GM12878 (cell line): Measurements from ENCODE around the gene RNF166. TPM values are rescaled to one million over a fixed set of nuclear protein-coding genes. Genes with fewer than 3 reads are reported as not detected.
A peak's percentile ranks its signal among the peaks of the same experiment; 100 is the strongest.

ENCODE experiments used
- ATAC-seq: fragments of 200-7000 bp; cut with Tn5 transposase; 3 replicates; pipeline ENCODE4 v1.9.1; 2020; ENCODE audit warnings: mild to moderate bottlenecking, moderate library complexity
- BruUV-seq: library from RNA; stranded (reverse); fragments of 400-500 nt; replicated peaks from 2 replicates; lab custom pipeline; 2021; lab: Mats Ljungman, UMichigan
- CTCF ChIA-PET: fragments of 300-600 bp; sonication (Branson Sonifier 250); formaldehyde crosslinking; extraction: SDS; loops from one replicate; lab custom pipeline; 2021; ENCODE audit warnings: inconsistent platforms; lab: Yijun Ruan, JAX
- POLR2A ChIA-PET: fragments of 350-600 bp; formaldehyde crosslinking; extraction: SDS; loops from one replicate; lab custom pipeline; 2021; ENCODE audit warnings: inconsistent platforms; lab: Charles Lee
- RAD21 ChIA-PET: fragments of 300-600 bp; sonication (Branson Sonifier 250); formaldehyde crosslinking; loops from one replicate; lab custom pipeline; 2023; ENCODE audit warnings: antibody characterized with exemption; ENCODE audit not compliant: unreplicated experiment; lab: Charles Lee
- SMC1A ChIA-PET: fragments of 300-600 bp; sonication (Branson Sonifier 250); formaldehyde crosslinking; loops from one replicate; lab custom pipeline; 2023; ENCODE audit not compliant: unreplicated experiment, uncharacterized antibody; lab: Charles Lee
- DNase-seq: peaks from one replicate; pipeline ENCODE4 v3.0.0-alpha.2; 2011; ENCODE audit warnings: low read depth, low spot score
- FAIRE-seq: peaks from 3 replicates; lab custom pipeline; 2011; peaks lifted over from hg19 to GRCh38; lab: Jason Lieb, UNC
- H2AFZ ChIP-seq: 2 replicates; pipeline ENCODE4 v1.6.0; 2011; ENCODE audit warnings: low read depth, low read length, control low read depth; ENCODE audit not compliant: control insufficient read depth
- H3K27ac ChIP-seq: 2 replicates; pipeline ENCODE4 v1.5.1; 2011; ENCODE audit warnings: control low read depth; ENCODE audit not compliant: control insufficient read depth, insufficient read depth
- H3K27me3 ChIP-seq, 2 experiments: replicated peaks in 1 of 2; 2 replicates each; pipeline versions ENCODE4 v1.6.0 to v1.6.1; 2011; ENCODE audit warnings: low read length in 1 of 2; ENCODE audit not compliant: control insufficient read depth in 2 of 2, insufficient read depth in 2 of 2
- H3K36me3 ChIP-seq, 2 experiments: 2 replicates each; pipeline ENCODE4 v1.5.1; 2011; ENCODE audit warnings: low read length in 1 of 2; ENCODE audit not compliant: control insufficient read depth in 2 of 2, insufficient read depth in 2 of 2
- H3K4me1 ChIP-seq: 2 replicates; pipeline ENCODE4 v1.6.1; 2011; ENCODE audit warnings: mild to moderate bottlenecking, low read length, moderate library complexity, mixed read lengths; ENCODE audit not compliant: control insufficient read depth, insufficient read depth
- H3K4me2 ChIP-seq: 2 replicates; pipeline ENCODE4 v1.6.0; 2011; ENCODE audit warnings: control low read depth; ENCODE audit not compliant: control insufficient read depth, insufficient read depth
- H3K4me3 ChIP-seq: fragments of 200-600 bp; sonication (generic); 2 replicates; pipeline ENCODE4 v1.5.1; 2016
- H3K79me2 ChIP-seq: 2 replicates; pipeline ENCODE4 v1.6.0; 2011; ENCODE audit warnings: low read length; ENCODE audit not compliant: control insufficient read depth, insufficient read depth
- H3K9ac ChIP-seq: 2 replicates; pipeline ENCODE4 v1.8.0; 2011; ENCODE audit warnings: low read length, control low read depth, mixed read lengths; ENCODE audit not compliant: control insufficient read depth, insufficient read depth
- H3K9me3 ChIP-seq: replicated peaks from 3 replicates; pipeline ENCODE4 v1.5.1; 2011; ENCODE audit warnings: mild to moderate bottlenecking, low read length; ENCODE audit not compliant: control insufficient read depth, insufficient read depth
- H4K20me1 ChIP-seq: 2 replicates; pipeline ENCODE4 v1.6.0; 2011; ENCODE audit not compliant: control insufficient read depth, insufficient read depth
- BCLAF1 ChIP-seq: fragments of 450-650 bp; IDR thresholded peaks from 2 replicates; pipeline ENCODE4 v1.6.1; 2017; ENCODE audit warnings: antibody characterized with exemption, mild to moderate bottlenecking, moderate library complexity
- CREM ChIP-seq: IDR thresholded peaks from 2 replicates; pipeline ENCODE4 v1.6.1; 2014; ENCODE audit warnings: antibody characterized with exemption, low read depth
- CUX1 ChIP-seq: IDR thresholded peaks from 2 replicates; pipeline ENCODE4 v1.6.1; 2012; ENCODE audit warnings: improper control_type of control experiment, low read depth, low read length; ENCODE audit not compliant: insufficient replicate concordance
- HCFC1 ChIP-seq: fragments of 150-350 bp; IDR thresholded peaks from 2 replicates; pipeline ENCODE4 v1.6.1; 2014; ENCODE audit warnings: low read length
- HDAC2 ChIP-seq: fragments of 200-600 bp; sonication (generic); IDR thresholded peaks from 2 replicates; pipeline ENCODE4 v1.6.1; 2017
- MLLT1 ChIP-seq: fragments of 450-650 bp; IDR thresholded peaks from 2 replicates; pipeline ENCODE4 v1.6.1; 2016; ENCODE audit warnings: mild to moderate bottlenecking
- RUNX3 ChIP-seq: IDR thresholded peaks from 2 replicates; pipeline ENCODE4 v1.6.1; 2012; ENCODE audit warnings: low read length, inconsistent platforms
- SMAD5 ChIP-seq: IDR thresholded peaks from 2 replicates; pipeline ENCODE4 v1.6.1; 2016; ENCODE audit warnings: antibody characterized with exemption, low read depth
- SRF ChIP-seq, 2 experiments: IDR thresholded peaks; 2 replicates each; pipeline ENCODE4 v1.6.1; 2011; ENCODE audit warnings: low read depth in 2 of 2, low read length in 2 of 2, mild to moderate bottlenecking in 1 of 2, moderate library complexity in 1 of 2
- TCF12 ChIP-seq: IDR thresholded peaks from 2 replicates; pipeline ENCODE4 v1.6.1; 2011; ENCODE audit warnings: low read depth, mild to moderate bottlenecking, low read length
- TCF3 ChIP-seq: IDR thresholded peaks from 2 replicates; pipeline ENCODE4 v1.6.1; 2012; ENCODE audit warnings: low read depth, mild to moderate bottlenecking, low read length, borderline replicate concordance; ENCODE audit not compliant: insufficient read depth
- ZNF24 ChIP-seq: fragments of 450-650 bp; IDR thresholded peaks from 2 replicates; pipeline ENCODE4 v1.6.1; 2017; ENCODE audit warnings: antibody characterized with exemption, mild to moderate bottlenecking
- ZNF622 ChIP-seq: fragments of 450-650 bp; IDR thresholded peaks from 2 replicates; pipeline ENCODE4 v1.6.1; 2017; ENCODE audit warnings: mild to moderate bottlenecking, inconsistent platforms
- WGBS: methylation state at CpG from one replicate; pipeline ENCODE4 v1.1.6; 2016; ENCODE audit warnings: low lambda C conversion rate; ENCODE audit not compliant: insufficient replicate concordance, insufficient coverage; ENCODE audit errors: missing lambda C conversion rate; 5-methylcytosine and 5-hydroxymethylcytosine counted together
- in situ Hi-C: fragments of 300-500 bp; cut with MboI; formaldehyde crosslinking; loops from 9 replicates; pipeline ENCODE4 v1.14.3; 2018; ENCODE audit warnings: mixed read lengths
- intact Hi-C: fragments of 100-400 bp; cut with micrococcal nuclease; formaldehyde crosslinking; loops from one replicate; pipeline ENCODE4 v1.14.2; 2022; ENCODE audit not compliant: unreplicated experiment
- polyA plus RNA-seq, 11 experiments: library from polyadenylated mRNA; depleted of rRNA in 4 of 11; unstranded in 6 of 11; stranded (reverse) in 5 of 11; fragments of >200 nt; fragmentation: Nextera tagmentation in 4 of 11; fragmentation: Illumina TruSeq in 1 of 11; extraction: Ambion mirVana in 4 of 11; extraction: Trizol in 1 of 11; gene quantifications; 1 replicate in 1 of 11; 2 replicates in 10 of 11; pipeline versions ENCODE4 v1.2.1 to v1.2.3, GENCODE V29; 2011 to 2016; ENCODE audit warnings: inconsistent platforms in 2 of 11, missing spikeins in 2 of 11, low read depth in 1 of 11
- total RNA-seq, 4 experiments: library from RNA; depleted of rRNA in 3 of 4; stranded (reverse); fragments of >200 nt in 3 of 4; fragmentation: Illumina TruSeq in 1 of 4; extraction: Trizol in 1 of 4; gene quantifications; 2 replicates each; pipeline versions ENCODE4 v1.2.1 to v1.2.3, GENCODE V29; 2013 to 2021

RNF166 gene
- total and polyA plus RNA-seq, 10 of the 15 experiments (the other 5 are each of a cell fraction or from before 2014, with no cell fraction given), result 0.48 to 32.8 (median 12.1) TPM

- peak overlapping the region; percentile 49 for H2AFZ ChIP-seq
- in situ Hi-C loops, result no loop called here
- H3K4me2 ChIP-seq, result peak overlapping the region; percentile 61
- H3K36me3 ChIP-seq, result peaks cover 4 to 10% of the 10 kb centered on the region in 2 experiments; a peak in 3 of 4 replicates
- H3K4me3 ChIP-seq, result peak overlapping the region; percentile 84
- intact Hi-C loops, result no loop called here
- ChIA-PET POLR2A (interaction anchor here (0.6 to 2.4 kb wide), 8 partner anchors 10 to 210 kb away, joined by 3 to 6 read pairs (median 5); partner anchors contain the start of gene CYBA), RAD21 (interaction anchor here (1.3 to 1.9 kb wide), 2 partner anchors 23 to 45 kb away, joined by 3 to 6 read pairs; no protein-coding TSS in a partner anchor), SMC1A (interaction anchor here (1.5 kb wide), 1 partner anchor 19 kb away, joined by 5 read pairs; no protein-coding TSS in a partner anchor), CTCF (interaction anchor here (0.7 to 1.9 kb wide), 6 partner anchors 11 to 144 kb away, joined by 3 to 6 read pairs (median 4); no protein-coding TSS in a partner anchor)
- H3K79me2 ChIP-seq, result peaks cover 47% of the 10 kb centered on the region
- H3K4me1 ChIP-seq, result peaks cover 6% of the 10 kb centered on the region; the same call in 1 of the 2 replicates
- no peaks in the 10 kb centered on the region for H4K20me1 ChIP-seq
- TSS peak; percentile 81 for BruUV-seq
- WGBS, result under 1% methylated on average over 43 of the region's 49 CpGs
- ATAC-seq (peak; percentile 11), DNase-seq (no peak), FAIRE-seq (no peak)
- no peaks in the 10 kb centered on the region for H3K9me3 ChIP-seq
- peak overlapping the region; percentile 72 for H3K9ac ChIP-seq
- H3K27ac ChIP-seq, result peak overlapping the region; percentile 78
- H3K27me3 ChIP-seq, result no peaks in the 10 kb centered on the region
- TF ChIP-seq MLLT1 (peak; percentile 49; the same call in 1 of the 2 replicates), HDAC2 (0 out of 2 replicates have a peak, but pooled peaks have one; percentile 83), ZNF24 (no peak), CREM (peak; percentile 17; the same call in 1 of the 2 replicates), HCFC1 (no peak), RUNX3 (peak; percentile 26; the same call in 1 of the 2 replicates), SRF (IDR thresholded peaks at IDR 0.05; ENCODE audit: low read depth in 2 of 2, low read length in 2 of 2) (peak in 1 of 2 experiments; percentile 61; a peak in 1 of 4 replicates), TCF12 (0 out of 2 replicates have a peak, but pooled peaks have one; percentile 59), ZNF622 (no peak), CUX1 (peak; percentile 41), BCLAF1 (no peak), TCF3 (0 out of 2 replicates have a peak, but pooled peaks have one; percentile 27), SMAD5 (no peak)
These were observed 43.9 kb downstream of the RNF166 start for GRCh38 chr16:88662222-88662842.
